Inflammatory macrophage treated with lipopolysaccharide for 4 hours (primary cell): ENCODE results near the gene ANKAR.
"Not testable (repeated sequence)": the region's sequence is repeated elsewhere in the genome, so short reads cannot be mapped to it uniquely, and the experiment has no call there.

ENCODE experiments used
- DNase-seq: peaks from one replicate; pipeline ENCODE4 v3.0.0-alpha.2; 2020

ANKAR gene

GRCh38 chr2:189674374-189675112 lies at the start of gene ANKAR:
TSS of gene ANKAR (plus strand) at chr2:189674670. CDS start at chr2:189676491, 1,821 bp downstream.
- DNase-seq, result peak; percentile 93

- no peak for DNase-seq
These were observed 48.8 kb upstream of the ANKAR start for GRCh38 chr2:189625636-189626035.

GRCh38 chr2:189627789-189628188 lies 46.7 kb upstream of the ANKAR start:
- DNase-seq, result no peak

GRCh38 chr2:189628817-189629530 lies 45.5 kb upstream of the ANKAR start:
- DNase-seq, result no peak

- no peak for DNase-seq
These were observed 44.7 kb upstream of the ANKAR start for GRCh38 chr2:189629531-189630453.

- DNase-seq, result no peak
These were observed 42.6 kb upstream of the ANKAR start for GRCh38 chr2:189631849-189632248.

- DNase-seq, result no peak
These were observed 41.1 kb upstream of the ANKAR start for GRCh38 chr2:189633392-189633811.

GRCh38 chr2:189635353-189635752 lies 39.1 kb upstream of the ANKAR start:
- DNase-seq, result no peak

GRCh38 chr2:189638301-189639006 lies 36.0 kb upstream of the ANKAR start:
- no peak for DNase-seq

GRCh38 chr2:189639007-189639609 lies 35.4 kb upstream of the ANKAR start:
- DNase-seq, result no peak

GRCh38 chr2:189641002-189641401 lies 33.5 kb upstream of the ANKAR start:
- no peak for DNase-seq

- peak; percentile 62 for DNase-seq
These were observed 32.9 kb upstream of the ANKAR start for GRCh38 chr2:189641590-189641989.

- no peak for DNase-seq
These were observed 27.9 kb upstream of the ANKAR start for GRCh38 chr2:189646521-189646920.

GRCh38 chr2:189648846-189649509 lies 25.5 kb upstream of the ANKAR start:
- no peak for DNase-seq

- no peak for DNase-seq
These were observed 23.2 kb upstream of the ANKAR start for GRCh38 chr2:189651284-189651683.

GRCh38 chr2:189653464-189653863 lies 21.0 kb upstream of the ANKAR start:
- DNase-seq, result not testable (repeated sequence)

- peak; percentile 41 for DNase-seq
These were observed 19.8 kb upstream of the ANKAR start for GRCh38 chr2:189654641-189655040.

- DNase-seq, result no peak
These were observed 16.6 kb upstream of the ANKAR start for GRCh38 chr2:189657867-189658266.

GRCh38 chr2:189658306-189659212 lies 15.9 kb upstream of the ANKAR start:
- peak; percentile 56 for DNase-seq

GRCh38 chr2:189659734-189660133 lies 14.7 kb upstream of the ANKAR start:
- DNase-seq, result no peak

GRCh38 chr2:189660803-189661147 lies 13.7 kb upstream of the ANKAR start:
- DNase-seq, result no peak
